Measurements from ENCODE around the gene SCUBE3.

Gene SCUBE3

DNA sequence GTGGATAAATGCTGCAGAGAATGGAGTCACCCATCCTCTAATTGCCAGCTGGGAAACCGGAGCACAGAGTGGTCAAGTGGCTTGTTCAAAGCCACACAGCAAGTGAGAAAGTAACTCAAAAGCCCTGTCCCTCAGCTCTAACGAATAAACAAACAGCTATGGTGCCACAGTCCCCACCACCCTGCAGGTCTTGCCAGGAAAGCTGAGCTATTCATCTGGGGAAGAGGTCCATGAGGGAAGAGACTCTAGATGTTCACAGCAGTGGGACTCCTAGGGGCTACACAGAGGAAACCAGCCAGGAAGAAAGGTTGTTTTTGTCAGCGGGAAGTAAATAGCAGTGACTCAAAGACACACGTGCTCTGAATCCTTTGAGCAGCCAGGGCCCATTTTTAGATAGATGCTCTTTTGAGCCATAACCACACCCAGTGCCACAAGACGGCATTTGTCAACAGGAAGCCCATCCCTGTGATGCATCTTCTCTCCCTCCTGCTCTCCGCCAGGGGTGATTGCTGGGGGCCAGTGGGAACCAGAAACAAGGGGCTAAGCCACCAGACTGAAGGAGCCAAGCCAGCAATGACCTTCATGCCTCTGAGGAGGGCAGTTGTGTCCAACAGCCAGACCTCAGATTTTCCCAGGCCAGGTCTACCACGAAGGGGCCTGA, 40.2 kb upstream of the SCUBE3 start:
- Histone ChIP-seq H3K4me3 (replicated peaks; ENCODE audit: low read depth, low read length) (no peak overlapping the region), H3K36me3 (ENCODE audit: control insufficient read depth, insufficient read depth, low read length) (no peaks in the 10 kb centered on the region), H3K27me3 (replicated peaks; ENCODE audit: control insufficient read depth, insufficient read depth, low read length) (peaks cover 2% of the 10 kb centered on the region)
- TF ChIP-seq, protein P1, sequence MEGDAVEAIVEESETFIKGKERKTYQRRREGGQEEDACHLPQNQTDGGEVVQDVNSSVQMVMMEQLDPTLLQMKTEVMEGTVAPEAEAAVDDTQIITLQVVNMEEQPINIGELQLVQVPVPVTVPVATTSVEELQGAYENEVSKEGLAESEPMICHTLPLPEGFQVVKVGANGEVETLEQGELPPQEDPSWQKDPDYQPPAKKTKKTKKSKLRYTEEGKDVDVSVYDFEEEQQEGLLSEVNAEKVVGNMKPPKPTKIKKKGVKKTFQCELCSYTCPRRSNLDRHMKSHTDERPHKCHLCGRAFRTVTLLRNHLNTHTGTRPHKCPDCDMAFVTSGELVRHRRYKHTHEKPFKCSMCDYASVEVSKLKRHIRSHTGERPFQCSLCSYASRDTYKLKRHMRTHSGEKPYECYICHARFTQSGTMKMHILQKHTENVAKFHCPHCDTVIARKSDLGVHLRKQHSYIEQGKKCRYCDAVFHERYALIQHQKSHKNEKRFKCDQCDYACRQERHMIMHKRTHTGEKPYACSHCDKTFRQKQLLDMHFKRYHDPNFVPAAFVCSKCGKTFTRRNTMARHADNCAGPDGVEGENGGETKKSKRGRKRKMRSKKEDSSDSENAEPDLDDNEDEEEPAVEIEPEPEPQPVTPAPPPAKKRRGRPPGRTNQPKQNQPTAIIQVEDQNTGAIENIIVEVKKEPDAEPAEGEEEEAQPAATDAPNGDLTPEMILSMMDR (IDR thresholded peaks at IDR 0.05; ENCODE audit: insufficient read depth, low read length, poor library complexity, severe bottlenecking) = no peak
- DNase-seq (ENCODE audit: extremely low read depth, insufficient read length) = no peak

- no peak overlapping the region for H3K4me3 ChIP-seq (replicated peaks; ENCODE audit: low read depth, low read length)
- TF ChIP-seq, protein P1 (IDR thresholded peaks at IDR 0.05; ENCODE audit: insufficient read depth, low read length, poor library complexity, severe bottlenecking) = no peak
- no peaks in the 10 kb centered on the region for H3K36me3 ChIP-seq (ENCODE audit: control insufficient read depth, insufficient read depth, low read length)
- H3K27me3 ChIP-seq (replicated peaks; ENCODE audit: control insufficient read depth, insufficient read depth, low read length) = peaks cover 2% of the 10 kb centered on the region
- DNase-seq (ENCODE audit: extremely low read depth, insufficient read length) = no peak
Measured at GRCh38 chr6:35174088-35174434, 39.7 kb upstream of the SCUBE3 start.

DNA sequence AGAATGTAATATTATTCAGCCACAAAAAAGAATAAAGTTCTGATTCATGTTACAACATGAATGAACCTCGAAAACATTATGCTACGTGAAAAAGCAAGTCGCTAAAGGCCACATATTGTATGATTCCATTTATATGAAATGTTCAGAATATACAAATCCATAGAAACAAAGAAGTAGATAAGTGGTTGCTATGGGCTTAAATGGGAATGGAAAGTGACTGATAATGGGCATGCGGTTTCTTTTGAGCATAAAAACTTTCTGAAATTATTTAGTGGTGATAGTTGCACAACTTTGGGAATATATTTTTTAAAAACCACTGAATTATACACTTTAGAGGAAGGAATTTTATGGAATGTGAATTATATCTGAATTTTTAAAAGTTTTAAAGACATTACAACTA, 39.3 kb upstream of the SCUBE3 start:
- no peak for DNase-seq (ENCODE audit: extremely low read depth, insufficient read length)
- Histone ChIP-seq H3K36me3 (ENCODE audit: control insufficient read depth, insufficient read depth, low read length) (no peaks in the 10 kb centered on the region), H3K4me3 (replicated peaks; ENCODE audit: low read depth, low read length) (no peak overlapping the region), H3K27me3 (replicated peaks; ENCODE audit: control insufficient read depth, insufficient read depth, low read length) (peaks cover 2% of the 10 kb centered on the region)
- TF ChIP-seq, protein P1 (IDR thresholded peaks at IDR 0.05; ENCODE audit: insufficient read depth, low read length, poor library complexity, severe bottlenecking) = no peak

DNA sequence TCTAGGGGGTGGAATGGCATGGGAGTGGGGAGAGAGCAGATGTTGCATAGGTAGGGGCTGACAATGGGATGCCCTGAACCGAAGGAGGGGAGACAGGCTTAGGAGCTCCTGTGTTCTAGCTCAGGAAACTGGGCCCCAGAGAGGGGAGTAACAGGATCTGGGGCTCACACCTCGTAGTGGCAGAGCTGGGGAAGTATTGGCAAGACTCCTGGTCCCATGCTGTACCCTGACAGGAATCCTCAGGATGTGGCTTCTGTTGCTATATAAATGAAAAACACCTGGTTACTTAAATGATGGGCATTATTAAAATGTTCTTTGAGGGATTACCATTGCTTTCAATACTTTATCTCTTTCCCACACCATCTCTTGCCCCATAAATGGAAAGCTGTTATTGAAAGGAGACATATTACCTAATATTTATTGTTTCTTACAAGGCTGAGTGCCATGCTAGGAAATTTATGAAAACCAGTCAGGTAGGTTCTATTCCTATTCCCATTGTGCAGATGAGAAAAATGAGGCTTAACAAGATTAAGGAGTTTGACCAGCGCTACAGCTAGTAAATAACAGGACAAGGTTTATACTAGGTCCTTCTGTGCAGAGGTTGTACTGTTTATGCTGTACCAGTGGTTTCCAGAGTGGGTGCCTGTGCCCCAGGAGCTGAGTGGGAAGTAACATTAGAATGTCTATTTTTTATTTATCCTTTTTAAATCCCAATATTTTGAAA, 37.3 kb upstream of the SCUBE3 start:
- TF ChIP-seq, protein P1 (IDR thresholded peaks at IDR 0.05; ENCODE audit: insufficient read depth, low read length, poor library complexity, severe bottlenecking) = no peak
- Histone ChIP-seq H3K4me3 (replicated peaks; ENCODE audit: low read depth, low read length) (no peak overlapping the region), H3K36me3 (ENCODE audit: control insufficient read depth, insufficient read depth, low read length) (no peaks in the 10 kb centered on the region), H3K27me3 (replicated peaks; ENCODE audit: control insufficient read depth, insufficient read depth, low read length) (peaks cover 2% of the 10 kb centered on the region)
- no peak for DNase-seq (ENCODE audit: extremely low read depth, insufficient read length)

DNA sequence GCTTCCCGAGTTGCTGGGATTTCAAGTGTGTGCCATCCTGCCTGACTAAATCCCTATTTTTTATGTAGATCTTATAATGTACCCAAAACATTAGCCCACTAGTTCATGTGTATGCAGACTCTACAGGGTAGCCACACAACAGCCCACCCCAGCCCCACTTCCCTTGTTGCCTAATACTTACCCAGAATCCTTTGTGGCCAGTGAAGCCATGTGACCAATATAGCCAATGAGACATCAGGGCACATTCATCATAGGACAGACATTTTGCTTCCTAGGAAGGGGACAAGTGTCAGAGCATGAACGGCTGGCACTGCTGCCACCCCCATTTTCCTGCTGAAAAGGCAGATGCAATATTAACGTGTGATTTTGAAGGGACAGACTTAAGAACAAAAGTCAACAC, 36.6 kb upstream of the SCUBE3 start:
- no peak for DNase-seq (ENCODE audit: extremely low read depth, insufficient read length)
- TF ChIP-seq, protein P1 (IDR thresholded peaks at IDR 0.05; ENCODE audit: insufficient read depth, low read length, poor library complexity, severe bottlenecking) = no peak

More for the DNA sequence above, 36.6 kb upstream of the SCUBE3 start:
- Histone ChIP-seq H3K36me3 (ENCODE audit: control insufficient read depth, insufficient read depth, low read length) (no peaks in the 10 kb centered on the region), H3K4me3 (replicated peaks; ENCODE audit: low read depth, low read length) (no peak overlapping the region), H3K27me3 (replicated peaks; ENCODE audit: control insufficient read depth, insufficient read depth, low read length) (peaks cover 2% of the 10 kb centered on the region)

All from GM06990 (cell line).